KG1 (cell line): ENCODE results near the gene MYO5A.
"Not testable (repeated sequence)": the region's sequence is repeated elsewhere in the genome, so short reads cannot be mapped to it uniquely, and the experiment has no call there.

ENCODE experiments used
- DNase-seq: peaks from one replicate; lab custom pipeline; 2025; lab: John Stamatoyannopoulos, UW

The MYO5A gene

GRCh38 chr15:52540374-52541012 lies 11.8 kb upstream of the MYO5A start:
- no peak for DNase-seq

GRCh38 chr15:52537459-52537858 lies 8.8 kb upstream of the MYO5A start:
- DNase-seq = no peak

GRCh38 chr15:52532427-52532826 lies 3.7 kb upstream of the MYO5A start:
- no peak for DNase-seq

GRCh38 chr15:52529940-52530339 lies 1.3 kb upstream of the MYO5A start:
- DNase-seq = no peak

DNA sequence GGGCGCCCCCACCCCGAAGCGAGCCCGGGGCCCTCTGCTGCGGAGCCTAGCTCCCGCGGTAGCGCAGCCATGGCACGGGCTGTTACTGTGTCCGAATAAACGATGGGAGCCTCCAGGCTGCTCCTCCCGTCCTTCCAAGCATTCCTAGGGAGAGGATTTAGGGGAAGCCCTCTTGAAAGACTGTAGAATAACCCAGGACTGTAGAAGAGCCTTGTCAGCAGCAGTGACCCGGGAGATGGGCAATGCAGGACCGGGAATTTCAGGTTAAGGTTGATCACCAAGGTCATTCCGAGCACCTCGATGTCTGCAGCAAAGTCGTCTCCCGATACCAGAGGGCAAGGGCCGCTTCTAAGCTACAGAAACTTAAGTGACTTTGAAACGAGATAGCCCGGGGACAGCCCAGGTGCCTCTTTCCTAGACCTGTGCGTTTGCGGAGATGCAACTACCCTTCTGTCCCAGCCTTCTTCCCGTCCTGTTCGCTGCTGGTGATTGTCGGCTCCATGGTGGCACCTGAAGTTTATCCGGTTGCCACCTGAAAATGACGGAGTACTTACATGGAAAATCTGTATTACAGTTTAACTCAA lies 753 bp upstream of the MYO5A start:
- DNase-seq = no peak

DNA sequence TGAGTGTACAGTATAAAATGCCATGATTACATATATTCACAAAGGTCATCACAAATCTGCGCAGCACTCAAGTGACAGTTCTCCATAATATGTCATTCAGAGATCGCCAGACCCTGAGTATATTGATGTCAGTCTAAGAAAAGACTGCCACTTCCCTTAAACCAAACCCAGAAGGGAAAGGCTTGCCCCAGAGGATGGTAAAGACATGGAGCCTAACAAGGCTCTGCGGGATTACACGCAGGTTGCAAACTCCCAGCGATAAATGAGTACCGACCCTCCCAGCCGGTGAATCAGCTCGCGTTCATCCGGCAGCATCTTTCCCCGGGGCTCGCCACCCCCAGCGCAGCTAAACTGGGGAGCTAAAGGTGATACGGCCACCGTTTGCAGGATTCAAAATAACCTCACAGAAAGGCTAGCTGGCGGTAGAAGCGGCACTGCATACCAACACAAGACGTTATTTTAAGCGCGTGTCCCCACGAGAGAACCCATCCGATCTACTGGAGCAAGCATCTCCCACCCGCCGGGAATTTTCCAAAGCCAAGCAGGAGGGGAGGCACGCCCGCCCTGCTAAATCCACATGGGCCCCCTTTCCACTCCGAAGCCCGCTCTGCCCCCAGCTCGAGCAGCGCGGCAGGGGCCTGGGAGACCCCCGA lies 643 bp downstream of the MYO5A start:
- no peak for DNase-seq

GRCh38 chr15:52527196-52527910 lies 1.3 kb downstream of the MYO5A start:
- DNase-seq = no peak

- DNase-seq = no peak
These were observed 4.2 kb downstream of the MYO5A start for GRCh38 chr15:52524223-52525136.

GRCh38 chr15:52523647-52524046 lies 5.0 kb downstream of the MYO5A start:
- DNase-seq = no peak

- no peak for DNase-seq
These were observed 5.5 kb downstream of the MYO5A start for GRCh38 chr15:52523192-52523591.

DNA sequence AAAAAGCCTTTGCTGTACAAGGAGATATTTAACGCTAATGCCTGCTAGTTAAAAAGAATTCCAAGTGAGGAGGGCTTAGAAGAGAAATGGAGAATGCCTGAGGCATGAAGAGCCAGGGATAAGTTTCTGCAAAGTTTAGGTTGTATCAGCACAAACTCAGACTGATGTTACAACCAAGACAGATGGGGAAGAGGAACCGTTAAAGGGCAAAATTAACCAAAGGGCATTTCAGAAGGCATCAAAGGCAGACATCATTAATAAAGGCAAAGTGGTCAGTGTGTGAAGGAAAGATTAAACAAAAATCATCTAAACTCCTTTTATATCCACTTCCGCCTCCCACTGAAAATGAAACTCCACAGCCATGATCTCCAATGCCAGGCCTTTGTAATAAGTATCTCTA lies 7.0 kb downstream of the MYO5A start:
- DNase-seq = no peak

DNA sequence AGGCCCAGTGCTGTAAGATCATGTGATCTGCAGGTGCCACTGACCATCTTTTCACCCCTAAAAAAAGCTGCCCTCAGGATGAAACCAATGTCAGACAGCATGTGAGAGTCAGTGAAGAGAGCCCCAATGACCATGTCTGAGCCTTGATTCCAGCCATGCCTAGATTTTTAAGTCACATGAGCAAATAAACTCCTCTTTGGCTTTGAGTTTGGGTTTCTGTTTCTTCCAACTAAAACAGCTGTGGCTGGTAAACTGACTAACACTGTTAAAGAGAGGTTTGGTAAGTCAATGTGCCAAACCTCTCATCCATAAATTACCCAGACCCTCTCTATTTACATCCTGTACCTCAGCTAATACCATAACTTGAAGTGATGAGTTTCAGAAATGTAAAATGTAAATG lies 8.3 kb downstream of the MYO5A start:
- DNase-seq = no peak

DNA sequence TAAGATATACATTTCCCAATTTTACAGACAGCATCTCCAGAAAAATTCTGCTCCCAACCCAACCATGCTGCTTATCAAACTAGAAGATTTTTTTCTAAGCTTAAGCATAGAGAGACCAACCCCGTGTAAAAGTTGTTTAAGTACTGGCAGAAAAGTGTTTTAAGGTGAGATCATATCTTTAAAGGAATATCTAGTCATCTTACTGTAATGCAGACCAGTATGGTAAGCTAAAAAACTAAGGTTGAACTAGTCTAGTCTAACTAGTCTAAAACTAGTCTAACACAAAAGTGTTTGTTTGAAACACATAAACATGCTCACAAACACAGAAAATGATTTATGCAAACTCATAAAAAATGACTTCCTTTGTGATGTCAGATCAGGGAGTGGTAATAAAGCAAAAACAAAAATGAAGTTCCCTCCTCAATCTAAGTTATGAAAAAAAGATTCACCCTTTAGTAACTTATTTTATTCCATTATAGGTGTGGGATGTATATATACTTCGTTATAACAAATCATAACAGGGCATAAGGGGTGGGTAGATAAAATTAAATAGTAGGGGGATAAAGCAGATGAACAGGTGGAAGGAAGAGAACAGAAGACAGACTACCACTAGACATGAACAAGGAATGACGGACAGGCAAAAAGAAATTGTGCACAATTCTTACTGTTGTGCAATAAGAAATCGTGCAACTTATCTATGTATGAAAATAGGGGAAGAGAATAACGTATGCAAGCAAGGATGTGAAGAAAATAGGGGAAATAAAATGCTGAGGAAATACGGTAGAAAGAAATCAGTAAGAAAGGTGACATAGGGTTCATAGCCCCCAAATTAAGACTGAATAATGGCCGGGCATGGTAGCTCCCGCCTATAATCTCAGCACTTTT lies 10.0 kb downstream of the MYO5A start:
- DNase-seq = no peak

DNA sequence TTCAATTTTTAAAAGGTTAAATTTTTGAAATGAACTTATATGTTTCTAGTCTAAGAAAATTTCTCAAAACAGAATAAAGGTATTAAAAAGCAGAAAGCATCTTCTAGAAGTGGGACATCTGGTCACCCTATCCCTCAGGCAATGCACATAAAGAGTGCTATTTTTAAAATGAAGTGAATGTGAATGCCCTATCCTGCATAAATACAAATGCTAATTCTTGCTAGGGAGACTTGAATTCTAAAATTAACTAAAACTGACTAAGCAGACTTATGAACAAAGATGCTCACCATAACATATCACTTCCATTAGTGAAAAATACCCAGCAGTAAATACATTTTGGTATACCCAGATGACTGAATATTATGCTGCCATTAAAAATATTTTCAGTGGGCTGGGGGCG lies 11.7 kb downstream of the MYO5A start:
- no peak for DNase-seq

- no peak for DNase-seq
These were observed 13.3 kb downstream of the MYO5A start for GRCh38 chr15:52515343-52515742.

GRCh38 chr15:52514482-52514881 lies 14.2 kb downstream of the MYO5A start:
- DNase-seq = no peak

GRCh38 chr15:52512869-52513268 lies 15.8 kb downstream of the MYO5A start:
- not testable (repeated sequence) for DNase-seq

DNA sequence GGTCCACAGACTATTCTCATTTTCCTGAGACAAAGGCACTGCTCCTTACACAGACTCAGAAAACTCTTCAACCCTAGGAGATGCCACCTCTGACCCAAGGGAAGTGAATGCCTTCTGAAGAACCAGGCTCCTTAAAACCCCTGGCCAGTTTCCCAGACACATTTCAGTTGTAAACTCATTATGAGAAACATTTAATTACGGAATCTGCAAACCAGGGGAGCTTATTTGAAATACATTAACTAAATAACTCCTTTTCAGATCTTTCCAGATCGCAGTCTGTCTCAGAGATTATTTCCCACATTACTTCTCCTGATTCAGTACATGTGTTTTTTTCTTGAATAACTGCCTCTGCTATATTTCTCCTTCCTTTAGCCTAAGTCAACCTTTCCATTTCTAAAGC lies 17.6 kb downstream of the MYO5A start:
- DNase-seq = no peak

DNA sequence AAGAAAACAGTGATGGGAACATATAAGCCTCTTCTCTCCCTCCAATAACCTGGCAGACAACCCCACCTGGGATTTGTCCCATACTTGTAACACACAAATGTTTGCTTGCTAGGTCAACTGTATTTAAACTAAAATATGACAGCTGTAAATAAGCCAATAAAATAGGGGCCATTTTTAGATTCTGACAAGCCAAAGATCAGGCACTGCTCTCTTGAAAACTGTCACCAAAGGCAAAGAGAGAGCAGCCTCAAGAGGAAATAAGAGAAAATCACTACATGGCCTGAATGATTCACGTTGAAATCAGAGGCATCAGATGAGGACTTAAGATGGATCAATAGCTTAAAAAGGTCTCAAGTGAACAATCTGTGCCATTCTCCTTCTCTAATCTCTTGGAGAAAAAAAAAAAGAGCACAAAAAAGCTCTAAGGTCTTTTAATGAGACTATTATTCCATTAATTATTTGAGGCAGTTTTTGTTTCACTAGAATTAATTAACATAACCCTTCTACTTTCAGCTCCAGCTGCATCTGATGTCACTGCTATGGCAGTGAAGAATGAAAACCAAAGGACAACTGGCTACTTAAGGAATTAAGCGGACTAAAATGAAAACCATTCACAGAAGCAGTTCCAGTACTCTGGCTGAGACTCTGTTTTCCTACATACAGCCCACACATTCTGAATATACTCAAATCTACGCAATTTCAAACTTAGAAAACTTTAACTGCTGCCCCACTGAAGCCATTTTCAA lies 19.0 kb downstream of the MYO5A start:
- no peak for DNase-seq

- no peak for DNase-seq
These were observed 22.1 kb downstream of the MYO5A start for GRCh38 chr15:52506549-52506948.
